SK-N-MC (cell line): ENCODE measurements around the gene PAK4.

Experiments
- EZH2 ChIP-seq: fragments of 200-600 bp; sonication (generic); IDR thresholded peaks from one replicate; pipeline ENCODE4 v1.6.1; 2017; ENCODE audit warnings: antibody characterized with exemption
- POLR2AphosphoS5 ChIP-seq: IDR thresholded peaks from 2 replicates; pipeline ENCODE4 v1.6.1; 2012; ENCODE audit warnings: mild to moderate bottlenecking, low read depth, low read length, borderline replicate concordance

GRCh38 chr19:39158646-39159260, 33.2 kb downstream of the PAK4 start:
- TF ChIP-seq POLR2AphosphoS5, result no peak
- TF ChIP-seq EZH2, result no peak
